ENCODE measurements around the gene COL24A1. TPM values are rescaled to one million over a fixed set of nuclear protein-coding genes. Genes with fewer than 3 reads are reported as not detected.

The COL24A1 gene
- total and polyA plus RNA-seq, 10 donors: 0.06 to 1.1 (median 0.55) TPM

DNA sequence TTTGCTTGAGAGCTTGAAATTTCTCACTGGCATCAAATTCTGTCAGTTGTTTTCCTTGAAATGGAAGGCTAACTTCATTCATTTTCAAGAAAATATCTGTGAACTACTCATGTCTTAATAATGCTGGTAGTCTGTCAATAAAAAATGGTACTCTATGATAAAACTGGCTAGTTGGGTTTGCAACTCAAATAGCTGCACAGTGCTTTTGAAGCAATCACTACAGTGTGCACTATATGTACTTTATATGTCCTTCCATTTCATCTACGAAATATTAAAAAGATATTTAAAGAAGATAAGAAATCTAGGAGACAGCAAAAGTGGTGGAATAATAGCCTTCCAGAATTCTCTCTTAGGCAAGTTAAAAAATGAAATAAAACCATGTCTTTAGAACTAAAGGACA lies 408.5 kb downstream of the COL24A1 start:
- Histone ChIP-seq H3K9me3 (no peaks in the 10 kb centered on the region), H3K36me3 (no peaks in the 10 kb centered on the region), H3K4me1 (no peaks in the 10 kb centered on the region), H3K27me3 (replicated peaks in 1 of 7) (no peaks in the 10 kb centered on the region), H3K27ac (no peak overlapping the region), H3K4me3 (no peak overlapping the region)
- 0 to 81% (median 40%) methylated on average over 1 of the region's 1 CpG for WGBS, 5 donors
- DNase-seq: no peak
- intact Hi-C loops (cut with DNase I; ENCODE audit: low total_unique reads): no loop called here
- TF ChIP-seq CTCF (IDR thresholded peaks at IDR 0.05 in 8 of 11, conservative IDR thresholded peaks at IDR 0.05 in 3 of 11): no peak
- TF ChIP-seq POLR2A (IDR thresholded peaks at IDR 0.05): no peak

DNA sequence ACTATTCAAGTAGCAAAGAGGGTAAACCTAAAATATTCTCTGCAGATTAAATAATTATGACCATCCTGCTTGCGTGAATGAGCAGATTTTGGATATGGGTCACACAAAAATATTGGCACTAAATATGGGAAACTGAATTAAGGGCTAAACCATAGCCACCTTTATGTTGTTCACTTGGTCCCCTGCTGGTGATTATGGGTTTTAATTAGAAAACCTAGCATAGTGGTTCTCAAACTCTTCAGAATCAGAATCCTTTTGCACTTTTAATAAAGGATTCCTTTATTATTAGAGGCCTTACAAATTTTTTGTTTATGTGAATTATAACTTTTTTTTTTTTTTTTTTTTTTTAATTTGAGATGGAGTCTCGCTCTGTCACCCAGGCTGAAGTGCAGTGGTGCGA lies 409.8 kb downstream of the COL24A1 start:
- H3K9me3 ChIP-seq: no peaks in the 10 kb centered on the region
- no peak overlapping the region for H3K27ac ChIP-seq
- no peaks in the 10 kb centered on the region for H3K36me3 ChIP-seq
- no peaks in the 10 kb centered on the region for H3K4me1 ChIP-seq
- H3K27me3 ChIP-seq (replicated peaks in 1 of 7): no peaks in the 10 kb centered on the region
- no peak for DNase-seq
- intact Hi-C loops (cut with DNase I; ENCODE audit: low total_unique reads): no loop called here
- TF ChIP-seq POLR2AphosphoS5 (IDR thresholded peaks at IDR 0.05): no peak
- no peak for TF ChIP-seq POLR2A (IDR thresholded peaks at IDR 0.05)
- no peak for TF ChIP-seq CTCF (IDR thresholded peaks at IDR 0.05 in 8 of 11, conservative IDR thresholded peaks at IDR 0.05 in 3 of 11)
- WGBS, 5 donors: 83 to 91% (median 86%) methylated on average over 3 of the region's 3 CpGs
- no peak overlapping the region for H3K4me3 ChIP-seq

GRCh38 chr1:85743814-85744213 lies 412.8 kb downstream of the COL24A1 start:
- intact Hi-C loops (cut with DNase I; ENCODE audit: low total_unique reads): no loop called here
- 83 to 92% (median 84%) methylated on average over 3 of the region's 3 CpGs for WGBS, 5 donors
- Histone ChIP-seq H3K27ac (no peak overlapping the region), H3K27me3 (replicated peaks in 1 of 7) (no peaks in the 10 kb centered on the region), H3K36me3 (no peaks in the 10 kb centered on the region), H3K4me3 (no peak overlapping the region), H3K9me3 (no peaks in the 10 kb centered on the region), H3K4me1 (no peaks in the 10 kb centered on the region)
- TF ChIP-seq CTCF (IDR thresholded peaks at IDR 0.05 in 8 of 11, conservative IDR thresholded peaks at IDR 0.05 in 3 of 11): no peak
- TF ChIP-seq POLR2A (IDR thresholded peaks at IDR 0.05): no peak
- no peak for TF ChIP-seq POLR2AphosphoS5 (IDR thresholded peaks at IDR 0.05)
- no peak for DNase-seq

DNA sequence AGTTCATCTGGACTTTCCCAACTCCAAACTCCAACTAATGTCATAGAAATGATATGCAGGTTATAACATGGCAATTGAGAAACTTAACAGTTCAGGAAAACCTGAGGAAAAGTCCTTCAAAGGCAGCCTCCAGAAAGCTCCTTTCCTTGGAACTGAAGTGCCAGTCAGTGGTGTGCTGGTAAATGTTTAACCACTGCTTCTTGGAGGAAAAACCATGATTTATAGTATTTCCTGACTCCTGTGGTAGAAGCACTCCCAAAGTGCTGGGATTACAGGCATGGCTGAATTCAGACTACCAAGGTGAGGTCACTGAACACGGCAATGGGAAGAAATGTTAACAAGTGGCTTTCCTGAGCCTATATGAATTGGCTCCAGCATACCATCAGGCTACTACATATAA lies 421.6 kb downstream of the COL24A1 start:
- Histone ChIP-seq H3K27me3 (replicated peaks in 1 of 7) (no peaks in the 10 kb centered on the region), H3K4me1 (no peaks in the 10 kb centered on the region), H3K4me3 (no peak overlapping the region), H3K9me3 (no peaks in the 10 kb centered on the region), H3K36me3 (no peaks in the 10 kb centered on the region), H3K27ac (no peak overlapping the region)
- intact Hi-C loops (cut with DNase I; ENCODE audit: low total_unique reads): no loop called here
- WGBS, 5 donors: 56 to 97% (median 80%) methylated on average over 1 of the region's 1 CpG
- no peak for DNase-seq
- TF ChIP-seq POLR2AphosphoS5 (IDR thresholded peaks at IDR 0.05) (no peak), POLR2A (IDR thresholded peaks at IDR 0.05) (no peak), CTCF (IDR thresholded peaks at IDR 0.05 in 8 of 11, conservative IDR thresholded peaks at IDR 0.05 in 3 of 11) (no peak)
